Right forelimb (tissue), 1 donor: ENCODE results near the gene C1orf53.
"Not testable (repeated sequence)": the region's sequence is repeated elsewhere in the genome, so short reads cannot be mapped to it uniquely, and the experiment has no call there.

Experiments
- DNase-seq: peaks from one replicate; pipeline ENCODE4 v3.0.0-alpha.2; 2018

Gene C1orf53

DNA sequence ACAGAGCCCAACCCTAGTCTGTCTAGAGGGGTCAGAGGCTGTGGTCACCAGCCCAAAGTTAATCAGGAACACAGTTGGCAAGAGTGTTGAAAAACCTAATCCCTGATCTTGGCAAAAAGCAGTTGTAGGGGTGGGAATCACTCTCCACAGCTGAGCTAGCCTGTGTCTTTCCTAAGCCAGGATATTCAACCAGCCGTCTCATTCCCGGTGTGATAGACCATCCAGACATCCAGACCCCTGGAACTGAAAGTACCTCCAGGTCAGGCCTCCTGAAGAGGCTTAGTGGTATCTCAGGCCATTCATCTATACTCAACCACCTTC lies 19.6 kb downstream of the C1orf53 start:
- DNase-seq = no peak

GRCh38 chr1:197923038-197923437 lies 20.6 kb downstream of the C1orf53 start:
- DNase-seq = no peak

DNA sequence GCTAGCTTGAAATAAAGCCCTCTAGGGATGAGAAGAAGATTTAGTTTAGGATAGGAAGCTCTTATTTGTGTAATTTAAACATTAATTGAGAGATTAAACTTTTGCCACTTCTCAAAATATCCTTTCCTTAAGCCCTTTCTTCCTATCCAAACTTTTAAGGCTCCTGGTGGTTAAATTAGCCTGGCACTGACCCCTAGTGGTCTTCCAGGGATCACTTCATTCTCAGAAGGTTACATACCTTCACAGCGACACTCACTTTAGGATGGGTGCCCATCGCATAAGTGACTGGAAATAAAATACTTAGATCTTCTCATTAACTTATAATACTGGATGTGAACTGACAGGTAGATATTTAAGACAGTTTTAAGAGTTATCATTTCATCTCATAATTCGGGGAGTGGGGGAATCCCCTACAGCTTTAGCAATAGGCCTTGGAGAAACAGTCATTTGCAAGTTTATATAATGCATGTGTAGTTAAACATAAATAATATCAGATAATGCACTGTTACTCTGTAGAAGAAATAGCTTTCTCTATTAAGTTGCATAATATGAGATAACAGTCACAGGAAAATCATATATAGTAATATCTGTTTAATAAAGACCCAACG lies 22.2 kb downstream of the C1orf53 start:
- DNase-seq = no peak

DNA sequence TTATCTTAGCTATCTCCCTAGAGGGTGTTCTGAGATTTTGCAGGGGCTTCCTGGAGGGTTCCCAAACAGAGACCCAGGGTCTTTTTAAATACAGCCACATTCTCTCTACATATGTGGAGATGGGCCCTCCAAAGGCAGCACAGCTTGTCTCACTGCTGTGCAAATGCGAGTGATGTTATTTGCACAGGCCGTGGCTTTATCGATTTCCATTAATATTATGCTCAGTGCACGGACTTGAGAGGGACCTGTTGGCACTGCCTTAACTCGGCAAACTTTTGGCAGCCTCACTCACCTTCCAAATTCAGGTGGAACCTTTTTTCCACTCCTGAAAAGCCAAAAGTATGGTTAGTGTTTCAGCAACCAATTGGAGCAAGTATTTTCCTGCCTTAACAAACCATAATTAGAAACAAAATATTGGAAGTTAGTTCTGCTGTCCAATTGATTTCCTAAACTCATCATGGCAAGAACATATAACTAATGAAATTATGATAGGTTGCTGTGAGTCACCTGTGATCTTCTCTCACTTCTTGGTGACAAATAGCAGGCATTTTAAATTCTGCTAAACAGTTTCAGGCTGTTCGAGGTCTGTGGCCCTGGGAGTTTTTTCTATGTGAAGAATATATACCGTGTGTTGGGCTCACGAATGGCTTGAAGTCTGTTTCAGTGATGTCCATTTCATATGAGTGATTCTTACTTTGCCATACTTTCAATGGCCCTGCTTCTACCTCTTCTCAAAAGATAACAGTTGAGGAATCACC lies 25.7 kb downstream of the C1orf53 start:
- DNase-seq = no peak

- DNase-seq = no peak
These were observed 26.5 kb downstream of the C1orf53 start for GRCh38 chr1:197928849-197929336.

DNA sequence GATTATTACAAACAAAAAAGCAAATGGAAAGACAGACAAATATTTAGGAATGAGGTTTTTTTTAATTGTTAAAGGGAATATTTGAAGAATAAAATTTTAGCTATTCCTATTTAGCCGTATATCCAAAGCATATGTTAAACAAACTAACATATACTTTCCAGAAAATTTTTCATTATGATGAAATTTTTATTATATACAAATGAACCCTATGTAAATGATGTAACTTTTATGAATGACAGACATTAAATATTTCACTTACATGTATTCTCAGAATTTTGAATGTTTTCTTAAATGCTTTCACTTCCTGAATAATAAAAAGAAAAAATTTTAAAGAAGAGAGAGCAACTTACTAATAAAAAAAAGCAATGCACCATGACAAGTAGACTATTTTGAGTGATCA lies 30.6 kb downstream of the C1orf53 start:
- no peak for DNase-seq

- no peak for DNase-seq
These were observed 31.2 kb downstream of the C1orf53 start for GRCh38 chr1:197933647-197934046.

DNA sequence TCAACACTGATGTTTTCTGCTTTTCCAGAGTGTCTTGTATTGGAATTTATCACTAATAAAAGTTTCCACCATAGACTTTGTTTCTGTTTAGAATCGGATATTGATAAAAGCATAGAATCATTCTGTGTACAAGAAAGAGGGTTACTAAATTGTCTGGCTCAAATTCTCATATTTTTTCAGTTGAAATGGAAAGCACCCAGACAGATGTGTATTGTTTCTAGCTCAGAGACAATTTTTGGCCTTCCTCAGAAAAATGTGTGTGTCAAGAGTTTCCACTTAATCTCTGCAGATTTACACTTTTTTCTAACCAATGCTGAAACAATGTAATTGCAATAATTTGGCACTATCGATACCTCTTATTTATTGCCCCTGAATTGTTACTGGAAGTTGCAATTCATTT lies 35.0 kb downstream of the C1orf53 start:
- DNase-seq = no peak

DNA sequence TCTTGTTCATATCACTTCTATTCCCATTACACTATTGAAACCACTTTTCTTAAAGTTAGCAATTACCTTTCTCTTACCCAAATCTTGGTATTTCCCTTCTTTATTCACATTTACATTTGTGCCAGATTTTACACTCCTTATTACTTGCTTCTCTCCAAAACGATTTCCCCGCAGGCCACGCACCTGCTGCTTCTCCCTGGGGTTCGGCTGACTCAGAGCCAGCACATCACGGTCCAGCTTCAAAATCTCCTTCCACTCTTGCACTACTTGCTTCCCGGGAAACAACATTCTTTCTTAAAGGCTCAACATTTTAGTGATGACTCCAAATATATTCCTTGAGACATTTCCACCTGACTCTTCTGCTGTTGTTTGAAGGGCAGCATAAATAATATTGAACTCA lies 35.5 kb downstream of the C1orf53 start:
- peak; percentile 58 for DNase-seq

- DNase-seq = not testable (repeated sequence)
These were observed 36.9 kb downstream of the C1orf53 start for GRCh38 chr1:197939159-197939980.

DNA sequence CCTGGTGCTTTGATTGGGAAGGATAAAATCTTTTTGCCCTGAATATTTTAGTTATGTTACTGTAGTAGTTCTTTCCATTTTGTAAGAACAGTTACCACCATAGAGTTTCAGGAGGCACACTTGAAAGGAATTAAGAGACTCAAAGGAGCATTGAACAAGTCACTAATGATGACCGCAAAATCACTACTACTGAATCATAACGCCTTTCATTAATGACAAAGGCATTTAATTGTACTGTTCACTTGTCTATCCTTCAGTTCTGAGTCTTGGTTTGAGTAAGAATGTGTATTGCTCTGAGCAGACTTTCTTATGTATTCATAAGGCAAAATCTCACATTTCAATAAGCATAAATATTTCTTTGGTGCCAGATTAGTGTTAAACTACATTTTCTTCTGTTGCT lies 39.6 kb downstream of the C1orf53 start:
- no peak for DNase-seq

GRCh38 chr1:197944485-197944884 lies 42.1 kb downstream of the C1orf53 start:
- DNase-seq = no peak

DNA sequence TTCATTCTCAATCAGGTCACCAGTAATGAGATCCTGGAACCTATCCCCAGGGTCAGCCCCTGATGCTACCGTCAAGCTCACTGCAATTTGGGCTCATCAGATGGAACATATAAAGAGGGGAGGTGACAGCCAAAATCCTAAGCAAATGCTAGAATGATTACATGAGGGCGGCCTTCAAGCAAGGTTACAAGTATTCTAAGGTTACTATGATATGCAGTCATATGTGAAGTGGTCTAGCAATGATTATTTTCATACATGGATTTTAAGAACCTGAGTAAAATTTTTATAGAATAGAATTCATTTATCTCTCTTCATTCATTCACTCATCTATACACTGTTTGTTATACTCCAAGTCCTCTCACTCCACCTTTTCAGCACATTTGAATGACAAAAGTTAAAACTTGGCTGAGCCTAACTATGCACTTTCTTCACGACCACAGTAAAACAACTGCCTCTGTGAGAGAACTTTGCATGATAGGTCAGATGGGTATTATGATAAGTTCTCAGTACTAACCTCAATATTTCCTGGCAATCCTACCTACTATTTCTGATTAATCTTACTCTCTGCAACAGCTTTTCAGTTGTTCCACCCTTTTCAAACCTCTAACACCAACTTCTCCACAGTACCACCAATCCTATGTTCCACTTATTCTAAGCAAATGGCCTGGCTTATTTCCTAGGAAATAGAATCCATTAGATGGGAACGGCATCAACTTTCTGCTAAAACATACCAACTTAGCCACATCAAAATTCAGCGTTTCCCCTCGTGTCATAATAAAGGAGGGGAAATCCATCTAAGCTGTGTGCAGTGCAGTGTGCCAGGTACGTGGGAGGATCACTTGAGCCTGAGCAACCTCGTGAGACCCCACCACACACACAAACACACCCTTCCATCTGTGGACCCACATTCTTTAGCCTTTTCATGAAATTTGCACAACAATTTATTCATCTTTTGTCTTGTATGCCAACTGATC lies 46.8 kb downstream of the C1orf53 start:
- no peak for DNase-seq

GRCh38 chr1:197951089-197951488 lies 48.7 kb downstream of the C1orf53 start:
- DNase-seq = no peak

- DNase-seq = no peak
These were observed 49.3 kb downstream of the C1orf53 start for GRCh38 chr1:197951617-197952175.

GRCh38 chr1:197953472-197953871 lies 51.0 kb downstream of the C1orf53 start:
- DNase-seq = not testable (repeated sequence)

DNA sequence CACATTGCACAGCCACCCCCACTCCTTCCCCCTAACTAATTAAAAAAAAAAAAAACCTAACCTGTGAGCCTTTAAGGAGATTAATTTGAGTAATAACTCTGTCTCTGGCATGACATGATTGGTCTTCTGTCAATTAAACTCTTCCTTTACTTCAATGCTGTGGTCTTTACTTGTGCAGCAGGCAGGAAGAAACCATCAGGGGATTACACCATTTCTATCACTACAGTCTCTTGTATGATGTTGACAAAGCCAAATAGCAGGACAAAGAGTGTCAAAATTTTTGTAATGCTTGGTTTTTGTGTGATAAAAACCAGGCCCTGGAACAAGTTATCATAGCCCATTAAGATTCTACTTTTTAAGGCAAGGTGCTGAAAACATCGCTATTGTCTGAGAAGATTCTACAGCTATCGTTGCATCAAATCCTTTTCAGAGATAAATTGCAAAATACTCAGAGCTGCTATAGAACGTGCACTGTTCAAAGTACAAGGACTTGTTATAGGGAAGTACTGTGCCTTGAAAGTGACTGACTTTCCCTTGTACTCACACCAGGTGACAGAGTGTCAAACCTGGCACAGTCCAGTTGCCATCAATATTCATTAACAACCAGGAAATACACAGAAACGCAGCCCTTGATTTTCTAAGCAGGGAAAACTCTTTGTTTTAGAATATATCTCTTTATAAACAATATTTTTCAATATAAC lies 52.4 kb downstream of the C1orf53 start:
- DNase-seq = no peak

- DNase-seq = no peak
These were observed 53.3 kb downstream of the C1orf53 start for GRCh38 chr1:197955486-197956394.
